Stomach (tissue), 9 donors: ENCODE results near the gene GIPC3. TPM values are rescaled to one million over a fixed set of nuclear protein-coding genes. Genes with fewer than 3 reads are reported as not detected.

Source experiments
- DNase-seq, 2 donors: peaks; one replicate each; pipeline versions ENCODE4 v3.0.0 to v3.0.0-alpha.2; 2013 to 2019
- H3K27ac ChIP-seq, 5 donors: fragments of 200-600 bp in 4 of 5; sonication (generic) in 4 of 5; one replicate each; pipeline ENCODE4 v1.5.1; 2013 to 2019; ENCODE audit warnings: mild to moderate bottlenecking in 1 of 5, moderate library complexity in 1 of 5
- H3K27me3 ChIP-seq, 3 donors: fragments of 200-600 bp; sonication (generic); one replicate each; pipeline ENCODE4 v1.5.1; 2017 to 2019; ENCODE audit warnings: mixed run types in 1 of 3
- H3K36me3 ChIP-seq, 4 donors: fragments of 200-600 bp; sonication (generic); 1 replicate in 3 of 4; 2 replicates in 1 of 4; pipeline ENCODE4 v1.5.1; 2016 to 2019
- H3K4me1 ChIP-seq, 4 donors: fragments of 200-600 bp; sonication (generic); one replicate each; pipeline ENCODE4 v1.5.1; 2016 to 2019
- H3K4me3 ChIP-seq, 4 donors: fragments of 200-600 bp; sonication (generic) in 3 of 4; one replicate each; pipeline ENCODE4 v1.5.1; 2016 to 2019; ENCODE audit warnings: mild to moderate bottlenecking in 1 of 4
- H3K9me3 ChIP-seq, 4 donors: fragments of 200-600 bp; sonication (generic); one replicate each; pipeline ENCODE4 v1.5.1; 2016 to 2019
- EP300 ChIP-seq: sonication (generic); formaldehyde crosslinking; IDR thresholded peaks from one replicate; pipeline ENCODE4 v1.6.1; 2017; ENCODE audit warnings: antibody characterized with exemption
- POLR2A ChIP-seq, 4 donors: fragments of 450-650 bp; IDR thresholded peaks; one replicate each; pipeline ENCODE4 v1.6.1; 2016; ENCODE audit warnings: antibody characterized with exemption in 4 of 4, control low read depth in 2 of 4, mild to moderate bottlenecking in 1 of 4, moderate library complexity in 1 of 4
- POLR2AphosphoS5 ChIP-seq, 3 donors: sonication (generic); formaldehyde crosslinking; IDR thresholded peaks; one replicate each; pipeline ENCODE4 v1.6.1; 2016; ENCODE audit warnings: antibody characterized with exemption in 3 of 3
- WGBS, 5 donors: extraction: QIAGEN DNeasy Blood & Tissue Kit in 3 of 5; methylation state at CpG; one replicate each; pipeline versions ENCODE4 v1.1.5 to v1.1.7; 2013 to 2018; 5-methylcytosine and 5-hydroxymethylcytosine counted together
- intact Hi-C: fragments of 100-400 bp; cut with DNase I; formaldehyde crosslinking; loops from one replicate; pipeline ENCODE4 v1.15.1; 2023; ENCODE audit warnings: low total_unique reads
- polyA plus RNA-seq, 3 donors: library from polyadenylated mRNA; stranded (reverse); fragments of 200-250 nt; gene quantifications; one replicate each; pipeline ENCODE4 v1.2.3, GENCODE V29; 2013
- total RNA-seq, 5 donors: library from RNA; depleted of rRNA; stranded (reverse); fragments of >200 nt; gene quantifications; one replicate each; pipeline versions ENCODE4 v1.1.0 to v1.2.3, GENCODE V29; 2014 to 2016
- TF ChIP-seq, protein P1 (sequence below), 7 experiments: fragments of 450-650 bp in 4 of 7; fragments of 200-600 bp in 3 of 7; sonication (generic) in 3 of 7; IDR thresholded peaks; one replicate each; pipeline ENCODE4 v1.5.1; 2016 to 2019; ENCODE audit warnings: antibody characterized with exemption in 7 of 7, control low read depth in 2 of 7, mild to moderate bottlenecking in 1 of 7
- donor health status: healthy with polysubstance abuse.
- donor health status: Bipolar disorder and iron deficiency.
- donor health status: healthy.

Gene GIPC3
- total and polyA plus RNA-seq, 8 donors, result 0.75 to 2.9 (median 1.5) TPM; not detected in 4

DNA sequence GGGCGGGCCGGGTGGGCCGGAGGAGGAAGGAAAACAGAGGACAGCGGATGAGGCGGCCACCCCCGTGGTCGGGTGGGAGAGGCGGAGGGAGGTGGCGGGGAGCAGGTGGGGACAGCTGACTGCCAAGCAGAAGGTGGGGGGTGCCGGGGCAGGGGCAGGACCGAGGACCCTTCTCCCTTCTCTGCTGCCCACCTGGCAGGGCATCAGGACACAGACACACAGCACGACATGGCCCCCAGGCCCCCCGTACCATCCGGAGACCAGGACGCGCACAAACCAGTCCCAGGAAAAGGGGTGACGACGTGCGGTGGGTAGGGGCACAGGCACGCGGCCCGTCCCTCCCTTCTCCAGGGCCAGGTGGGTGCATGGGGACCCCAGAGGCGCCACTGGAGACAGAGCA is 52.3 kb downstream of the GIPC3 start:
- H3K27ac ChIP-seq, result no peak overlapping the region
- no peak for TF ChIP-seq POLR2AphosphoS5 (IDR thresholded peaks at IDR 0.05)
- TF ChIP-seq, protein P1, sequence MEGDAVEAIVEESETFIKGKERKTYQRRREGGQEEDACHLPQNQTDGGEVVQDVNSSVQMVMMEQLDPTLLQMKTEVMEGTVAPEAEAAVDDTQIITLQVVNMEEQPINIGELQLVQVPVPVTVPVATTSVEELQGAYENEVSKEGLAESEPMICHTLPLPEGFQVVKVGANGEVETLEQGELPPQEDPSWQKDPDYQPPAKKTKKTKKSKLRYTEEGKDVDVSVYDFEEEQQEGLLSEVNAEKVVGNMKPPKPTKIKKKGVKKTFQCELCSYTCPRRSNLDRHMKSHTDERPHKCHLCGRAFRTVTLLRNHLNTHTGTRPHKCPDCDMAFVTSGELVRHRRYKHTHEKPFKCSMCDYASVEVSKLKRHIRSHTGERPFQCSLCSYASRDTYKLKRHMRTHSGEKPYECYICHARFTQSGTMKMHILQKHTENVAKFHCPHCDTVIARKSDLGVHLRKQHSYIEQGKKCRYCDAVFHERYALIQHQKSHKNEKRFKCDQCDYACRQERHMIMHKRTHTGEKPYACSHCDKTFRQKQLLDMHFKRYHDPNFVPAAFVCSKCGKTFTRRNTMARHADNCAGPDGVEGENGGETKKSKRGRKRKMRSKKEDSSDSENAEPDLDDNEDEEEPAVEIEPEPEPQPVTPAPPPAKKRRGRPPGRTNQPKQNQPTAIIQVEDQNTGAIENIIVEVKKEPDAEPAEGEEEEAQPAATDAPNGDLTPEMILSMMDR (IDR thresholded peaks at IDR 0.05), result no peak
- no peak for TF ChIP-seq EP300
- no peak for TF ChIP-seq POLR2A (IDR thresholded peaks at IDR 0.05)
- intact Hi-C loops, result no loop called here
- no peaks in the 10 kb centered on the region for H3K9me3 ChIP-seq
- H3K4me1 ChIP-seq, result no peaks in the 10 kb centered on the region
- no peak overlapping the region for H3K4me3 ChIP-seq
- H3K27me3 ChIP-seq, result no peaks in the 10 kb centered on the region
- DNase-seq, result no peak
- peaks cover 38 to 100% (median 83%) of the 10 kb centered on the region in 4 donors for H3K36me3 ChIP-seq
- 90 to 95% (median 94%) methylated on average over 17 to 23 of the region's 23 CpGs for WGBS, 5 donors

- Histone ChIP-seq H3K36me3 (peaks cover 43 to 100% (median 84%) of the 10 kb centered on the region in 4 donors), H3K27me3 (no peaks in the 10 kb centered on the region), H3K4me3 (no peak overlapping the region), H3K27ac (no peak overlapping the region), H3K9me3 (no peaks in the 10 kb centered on the region), H3K4me1 (no peaks in the 10 kb centered on the region)
- no peak for TF ChIP-seq EP300
- TF ChIP-seq, protein P1 (IDR thresholded peaks at IDR 0.05), result no peak
- no peak for TF ChIP-seq POLR2AphosphoS5 (IDR thresholded peaks at IDR 0.05)
- TF ChIP-seq POLR2A (IDR thresholded peaks at IDR 0.05), result no peak
- intact Hi-C loops, result no loop called here
- 87 to 93% (median 92%) methylated on average over 40 to 55 of the region's 55 CpGs for WGBS, 5 donors
- no peak for DNase-seq
Measured at GRCh38 chr19:3638208-3639193, 53.2 kb downstream of the GIPC3 start.

- no peaks in the 10 kb centered on the region for H3K27me3 ChIP-seq
- 97 to 99% (median 98%) methylated on average over 13 of the region's 13 CpGs for WGBS, 5 donors
- no peak for DNase-seq
- no peak overlapping the region for H3K4me3 ChIP-seq
- peaks cover 0 to 5% (median under 1%) of the 10 kb centered on the region in 4 donors for H3K4me1 ChIP-seq
- H3K9me3 ChIP-seq, result no peaks in the 10 kb centered on the region
- intact Hi-C loops, result no loop called here
- H3K27ac ChIP-seq, result no peak overlapping the region
- TF ChIP-seq POLR2A (IDR thresholded peaks at IDR 0.05), result no peak
- TF ChIP-seq EP300, result no peak
- H3K36me3 ChIP-seq, result peaks cover 43 to 100% (median 90%) of the 10 kb centered on the region in 4 donors
Measured at GRCh38 chr19:3639479-3639878, 54.2 kb downstream of the GIPC3 start.

DNA sequence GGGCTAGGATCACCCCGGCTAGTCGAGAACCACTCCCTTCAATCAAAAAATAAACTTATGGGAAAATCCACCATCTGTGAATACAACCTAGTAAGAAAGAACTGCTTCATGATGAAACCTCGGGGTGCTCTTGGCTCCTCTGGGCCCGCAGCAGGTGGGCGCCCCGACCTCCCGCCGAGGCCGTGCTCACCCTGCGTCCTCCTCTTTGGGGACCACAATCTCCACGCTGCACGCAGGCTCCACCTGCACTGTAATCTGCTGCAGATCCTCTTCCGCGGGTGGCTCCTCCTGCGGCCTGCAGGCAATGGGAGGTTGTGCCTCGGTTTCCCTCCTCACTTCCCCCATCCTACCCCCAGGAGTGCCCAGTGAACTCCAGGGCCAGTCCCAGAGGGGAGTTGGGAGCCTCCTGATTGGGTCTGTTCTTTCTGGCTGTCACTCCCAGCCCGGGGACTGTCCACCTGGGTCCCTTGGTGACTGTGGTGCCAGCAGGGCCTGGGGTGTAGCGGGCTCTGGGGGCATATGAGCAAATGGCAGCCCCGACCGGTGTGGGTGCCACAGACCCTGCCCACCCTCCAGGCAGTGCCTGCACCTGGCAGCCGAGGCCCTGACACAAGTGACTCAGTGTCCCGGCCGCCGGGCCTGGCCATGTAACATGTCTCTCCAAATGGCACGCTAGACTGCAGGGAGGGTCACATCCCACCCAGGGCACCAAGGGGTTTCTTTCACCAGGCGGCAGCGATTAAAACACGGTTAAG is 56.4 kb downstream of the GIPC3 start:
- DNase-seq, result no peak
- TF ChIP-seq POLR2A (IDR thresholded peaks at IDR 0.05) (no peak), POLR2AphosphoS5 (IDR thresholded peaks at IDR 0.05) (no peak), EP300 (no peak)
- WGBS, 5 donors, result 93 to 97% (median 94%) methylated on average over 21 to 28 of the region's 28 CpGs
- peaks cover 0 to 18% (median 7%) of the 10 kb centered on the region in 4 donors for H3K4me1 ChIP-seq
- H3K4me3 ChIP-seq, result no peak overlapping the region
- peaks cover 52 to 100% (median 100%) of the 10 kb centered on the region in 4 donors for H3K36me3 ChIP-seq
- no peak overlapping the region for H3K27ac ChIP-seq
- intact Hi-C loops, result no loop called here
- no peaks in the 10 kb centered on the region for H3K27me3 ChIP-seq
- H3K9me3 ChIP-seq, result no peaks in the 10 kb centered on the region

DNA sequence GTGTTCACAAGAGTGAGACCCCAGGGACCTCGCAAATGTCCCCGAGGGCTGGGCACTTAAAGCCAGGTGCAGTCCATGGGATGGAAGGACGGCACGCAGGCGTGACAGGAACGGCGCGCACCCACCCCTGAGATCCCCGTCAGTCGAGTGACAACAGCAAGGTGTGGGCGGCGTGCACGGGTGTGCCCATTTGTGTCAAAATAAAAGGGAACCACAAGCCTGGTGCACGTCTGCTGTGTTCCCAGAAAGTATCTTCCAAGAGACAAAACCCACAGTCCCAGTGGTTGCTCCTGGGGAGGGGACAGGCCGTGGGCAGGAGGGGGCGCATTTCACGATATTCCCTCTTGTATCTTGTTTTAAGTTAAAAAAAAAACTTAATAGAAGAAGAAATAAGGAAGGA is 57.0 kb downstream of the GIPC3 start:
- H3K4me1 ChIP-seq, result peaks cover 0 to 18% (median 7%) of the 10 kb centered on the region in 4 donors
- H3K36me3 ChIP-seq, result peaks cover 46 to 100% (median 99%) of the 10 kb centered on the region in 4 donors

More for the DNA sequence above, 57.0 kb downstream of the GIPC3 start:
- Histone ChIP-seq H3K4me3 (no peak overlapping the region), H3K27me3 (no peaks in the 10 kb centered on the region), H3K27ac (no peak overlapping the region), H3K9me3 (no peaks in the 10 kb centered on the region)
- no peak for DNase-seq
- 90 to 94% (median 94%) methylated on average over 17 of the region's 17 CpGs for WGBS, 5 donors
- TF ChIP-seq, protein P1 (IDR thresholded peaks at IDR 0.05), result no peak
- TF ChIP-seq POLR2A (IDR thresholded peaks at IDR 0.05) (no peak), POLR2AphosphoS5 (IDR thresholded peaks at IDR 0.05) (no peak), EP300 (no peak)
- intact Hi-C loops, result no loop called here
